Stimulated activated CD4-positive, alpha-beta T cell treated with anti-CD3 and anti-CD28 coated beads, Interleukin-2, amount 100 ng/mL, for 4 hours (primary cell): ENCODE data around the gene FAM81A.
A peak's percentile ranks its signal among the peaks of the same experiment; 100 is the strongest.
"Not testable (repeated sequence)": the region's sequence is repeated elsewhere in the genome, so short reads cannot be mapped to it uniquely, and the experiment has no call there.

Source experiments
- DNase-seq: peaks from one replicate; pipeline ENCODE4 v3.0.0-alpha.2; 2020; ENCODE audit warnings: low read depth

FAM81A gene

GRCh38 chr15:59437817-59438624 is at the start of gene FAM81A:
FAM81A (plus strand) TSS chr15:59438186; CDS start chr15:59458627, 20,441 bp downstream.
- peak; percentile 13 for DNase-seq

GRCh38 chr15:59388670-59389069 is 49.3 kb upstream of the FAM81A start:
- DNase-seq = no peak

GRCh38 chr15:59392299-59392698 is 45.7 kb upstream of the FAM81A start:
- no peak for DNase-seq

DNA sequence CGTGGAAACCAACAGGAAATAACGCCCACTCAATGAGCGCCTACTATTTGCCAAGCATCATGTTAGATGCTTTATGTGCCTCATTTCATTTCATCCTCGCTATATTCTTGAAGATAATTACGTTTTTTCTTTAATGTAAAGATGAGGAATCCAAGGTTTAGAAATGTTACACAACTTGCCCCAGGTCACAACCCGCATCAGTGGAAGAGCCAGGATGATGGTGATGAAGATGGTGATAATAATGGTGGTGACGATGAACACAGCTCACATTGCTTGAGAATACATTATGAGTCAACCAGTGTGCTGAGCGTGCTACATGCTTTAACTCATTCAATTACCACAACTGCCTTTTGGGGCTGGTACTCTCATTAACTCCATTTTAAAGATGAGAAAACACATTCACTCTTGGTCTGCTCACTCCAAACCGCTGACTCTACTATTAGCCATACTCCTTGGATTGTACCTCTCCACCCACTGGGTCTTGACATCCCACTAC is 43.8 kb upstream of the FAM81A start:
- no peak for DNase-seq

DNA sequence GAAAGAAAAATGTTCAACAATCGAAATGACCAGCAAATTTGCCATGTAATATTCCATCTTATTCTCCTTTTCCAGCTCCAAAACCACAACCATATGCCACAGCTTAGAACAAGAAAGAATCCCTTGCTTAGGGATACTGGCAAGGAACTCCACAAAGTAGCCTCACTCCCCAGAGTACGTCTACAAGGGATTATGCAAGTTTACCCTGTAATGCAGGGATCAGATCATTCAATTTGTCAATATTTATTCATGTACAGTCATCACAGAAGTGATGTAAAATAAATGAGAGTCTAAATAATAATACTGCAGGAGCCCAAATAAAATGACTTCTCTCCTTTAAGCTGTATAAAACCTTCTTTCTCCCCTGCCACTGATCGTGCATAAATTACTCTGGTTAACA is 41.8 kb upstream of the FAM81A start:
- DNase-seq = no peak

GRCh38 chr15:59396679-59397078 is 41.3 kb upstream of the FAM81A start:
- no peak for DNase-seq

DNA sequence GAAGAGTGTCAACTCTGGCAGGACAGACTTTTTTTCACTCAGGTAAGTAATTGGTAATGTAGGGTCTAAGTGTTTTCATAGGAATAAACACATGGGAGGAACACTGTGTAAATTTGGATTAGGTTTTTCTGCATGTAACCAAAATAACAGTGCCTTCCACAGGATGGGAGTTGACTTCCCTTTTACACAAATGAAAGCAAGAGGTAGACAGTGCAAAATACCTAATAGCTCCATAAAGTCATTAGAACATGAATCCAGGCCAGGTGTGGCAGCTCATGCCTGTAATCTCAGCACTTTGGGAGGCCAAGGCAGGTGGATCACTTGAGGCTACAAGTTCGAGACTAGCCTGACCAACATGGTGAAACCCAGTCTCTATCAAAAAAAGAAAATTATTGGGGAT is 39.8 kb upstream of the FAM81A start:
- DNase-seq = no peak

DNA sequence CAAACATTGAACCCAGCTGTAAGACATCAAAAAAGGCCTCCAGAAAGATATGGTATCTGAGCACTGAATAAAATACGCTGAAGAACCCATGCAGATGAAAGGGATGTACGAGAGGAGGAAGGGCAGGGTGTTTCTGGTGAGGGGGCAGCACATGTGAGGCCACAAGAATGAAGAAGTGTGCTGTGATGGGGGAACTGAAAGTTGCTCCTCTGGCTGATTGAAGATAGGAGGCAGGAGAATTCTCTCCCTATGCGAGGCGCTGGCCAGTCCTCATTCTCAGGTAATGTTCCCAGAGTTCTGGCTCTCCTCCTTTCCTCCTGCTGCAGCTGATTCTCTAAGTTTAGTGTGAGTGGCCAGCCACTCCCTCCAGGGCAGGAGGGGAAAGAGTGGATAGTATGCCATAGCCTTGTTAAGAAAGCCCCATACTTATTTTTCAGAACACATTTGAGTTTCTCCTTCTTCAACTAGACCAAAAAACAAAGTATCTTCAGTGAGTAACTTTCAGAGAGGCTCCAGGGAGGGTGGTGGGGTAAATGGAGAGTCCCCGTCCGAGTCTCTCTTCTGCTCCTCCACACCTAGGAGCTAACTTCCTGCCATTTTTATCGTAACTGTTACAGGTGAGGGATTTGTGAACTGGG is 38.4 kb upstream of the FAM81A start:
- DNase-seq = no peak

- DNase-seq = no peak
Measured at GRCh38 chr15:59400103-59400813, 37.7 kb upstream of the FAM81A start.

DNA sequence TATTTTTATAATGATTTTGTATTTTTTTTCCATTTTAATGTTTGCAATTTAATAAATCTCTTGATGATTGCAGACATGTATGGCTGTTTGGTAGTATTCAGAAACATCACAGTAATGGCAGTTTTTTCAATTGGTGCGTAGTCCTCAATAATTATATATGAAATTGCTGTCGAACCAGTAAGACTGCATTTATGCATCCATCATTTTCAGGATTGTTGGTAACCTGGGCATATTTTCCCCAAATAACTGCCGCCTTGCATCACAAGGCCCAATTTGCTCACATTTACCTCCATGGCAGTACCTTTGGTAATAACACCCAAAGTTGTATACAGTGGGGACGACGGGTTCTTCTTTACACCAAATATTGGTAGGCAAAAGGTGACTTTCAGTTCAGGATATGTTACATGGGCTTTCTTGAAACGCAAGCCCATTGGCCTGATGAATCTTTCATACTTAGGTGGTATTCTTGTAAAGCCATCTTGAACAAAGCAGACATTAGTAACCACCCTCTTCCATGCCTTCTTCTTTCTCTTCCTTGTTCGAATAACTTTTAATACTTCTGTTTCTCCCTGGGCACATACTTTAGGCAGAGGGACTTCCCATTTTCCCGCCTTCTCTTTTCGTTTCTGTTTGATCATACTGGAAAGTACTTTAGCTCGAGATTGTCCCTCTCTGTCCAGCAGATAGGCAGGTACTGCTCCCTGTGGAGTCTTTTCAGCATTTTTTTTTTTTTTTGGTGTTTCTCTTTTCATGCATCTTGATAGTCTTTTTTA is 36.7 kb upstream of the FAM81A start:
- DNase-seq = not testable (repeated sequence)

DNA sequence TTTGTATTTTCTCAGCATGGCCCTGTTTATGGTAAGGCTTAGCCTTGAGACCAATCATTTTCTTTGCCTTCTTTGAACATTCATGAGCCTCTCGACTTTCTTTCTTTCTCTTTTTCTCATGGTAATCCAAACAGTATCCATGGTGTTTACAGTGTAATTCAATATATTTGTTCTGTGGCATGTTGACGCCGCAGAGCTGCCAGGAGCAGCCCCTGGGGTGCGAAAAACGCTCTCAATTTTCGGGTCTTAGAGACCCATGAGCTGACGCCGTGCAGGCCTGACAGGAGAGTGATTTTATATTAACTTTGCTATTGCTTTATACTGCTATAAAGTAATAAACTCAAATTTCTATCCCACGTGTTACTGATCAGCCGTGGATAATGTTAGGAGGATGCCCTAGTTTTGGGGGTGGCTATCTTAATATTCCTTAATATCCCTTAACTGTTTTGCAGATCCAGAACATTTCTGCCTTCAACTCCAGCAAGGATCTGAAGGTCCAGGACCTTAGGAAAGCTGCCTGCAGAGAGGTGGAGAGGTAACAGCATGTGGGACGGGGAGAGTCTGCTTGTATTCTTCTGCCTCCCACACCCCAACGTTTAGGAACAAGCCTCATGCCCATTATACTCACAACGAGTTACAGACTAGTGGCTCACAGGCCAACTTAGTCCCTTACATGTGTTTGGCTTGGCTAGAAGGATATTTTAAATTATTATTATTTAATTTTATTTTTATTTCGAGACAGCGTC is 36.0 kb upstream of the FAM81A start:
- DNase-seq = no peak

GRCh38 chr15:59405079-59405478 is 32.9 kb upstream of the FAM81A start:
- no peak for DNase-seq

GRCh38 chr15:59406446-59406845 is 31.5 kb upstream of the FAM81A start:
- no peak for DNase-seq

- no peak for DNase-seq
Measured at GRCh38 chr15:59407946-59408345, 30.0 kb upstream of the FAM81A start.

GRCh38 chr15:59410391-59410896 is 27.5 kb upstream of the FAM81A start:
- no peak for DNase-seq

DNA sequence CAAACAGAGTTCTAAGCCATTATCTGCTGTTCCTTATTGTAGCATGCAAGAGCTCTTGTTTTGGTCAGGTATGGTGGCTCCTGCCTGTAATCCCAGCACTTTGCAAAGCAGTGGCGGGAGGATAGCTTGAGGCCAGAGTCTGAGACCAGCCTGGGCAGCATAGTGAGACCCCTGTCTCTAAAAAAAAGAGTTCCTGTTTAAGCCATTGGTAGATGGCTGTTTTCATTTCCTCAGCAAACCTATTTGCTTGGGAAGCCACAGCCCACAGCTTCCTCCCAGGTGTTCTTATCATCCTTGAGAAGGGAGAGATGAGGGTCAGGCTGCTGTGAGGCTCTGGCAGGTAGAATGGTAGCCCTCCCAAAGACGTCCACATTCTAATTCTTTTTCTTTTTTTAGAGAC is 24.4 kb upstream of the FAM81A start:
- no peak for DNase-seq

- DNase-seq = no peak
Measured at GRCh38 chr15:59416816-59417215, 21.2 kb upstream of the FAM81A start.

GRCh38 chr15:59419170-59419569 is 18.8 kb upstream of the FAM81A start:
- no peak for DNase-seq

GRCh38 chr15:59420108-59420507 is 17.9 kb upstream of the FAM81A start:
- no peak for DNase-seq

DNA sequence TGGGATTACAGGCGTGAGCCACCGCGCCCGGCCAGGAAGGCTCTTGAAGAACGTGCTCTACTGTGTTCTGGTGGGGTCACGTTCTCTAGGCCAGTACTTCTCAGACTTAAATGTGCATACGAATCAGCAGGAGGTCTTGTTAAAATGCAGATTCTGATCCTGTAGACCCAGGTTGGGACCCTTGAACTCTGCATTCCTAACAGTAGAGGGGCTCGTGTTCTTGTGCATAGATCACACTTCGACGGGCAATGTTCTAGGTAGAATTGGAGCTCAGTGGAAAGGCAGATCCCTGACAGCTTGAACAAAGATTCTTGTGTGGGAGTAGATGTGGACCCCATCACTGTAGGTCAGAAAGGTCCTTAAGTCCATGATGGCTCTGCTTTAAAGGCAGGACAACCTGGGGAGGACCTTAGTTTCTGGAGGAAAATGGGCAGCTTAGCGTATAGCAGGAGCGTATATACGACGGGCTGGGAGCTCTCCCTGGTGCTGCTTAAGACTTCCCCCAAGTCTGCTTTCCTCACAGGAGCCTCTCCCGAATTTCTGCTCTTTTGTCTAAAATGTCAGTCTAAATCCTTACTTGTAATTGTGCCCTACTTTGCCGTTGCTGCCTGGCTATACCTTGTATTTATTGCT is 16.9 kb upstream of the FAM81A start:
- no peak for DNase-seq

DNA sequence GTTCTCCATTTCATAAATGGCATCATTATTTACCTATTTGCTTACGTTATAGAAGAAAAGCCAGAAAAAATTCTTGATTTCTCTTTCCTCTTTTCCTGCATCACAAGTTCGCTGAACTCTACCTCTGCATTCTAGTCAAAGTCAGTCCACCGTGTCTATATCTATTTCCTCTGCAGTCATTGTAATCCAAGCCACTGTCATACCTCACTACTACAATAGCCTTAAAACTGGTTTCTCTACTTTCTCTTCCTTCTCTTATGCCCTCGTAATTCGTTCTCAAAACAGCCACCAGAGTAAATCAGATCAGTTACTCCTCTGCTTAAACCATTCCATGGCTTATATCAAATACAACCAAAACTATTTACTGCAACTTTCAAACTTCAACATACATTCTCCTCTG is 13.4 kb upstream of the FAM81A start:
- no peak for DNase-seq
